ENCODE results near the gene SGCD. TPM values are rescaled to one million over a fixed set of nuclear protein-coding genes. Genes with fewer than 3 reads are reported as not detected.

SGCD gene
- polyA plus RNA-seq, 1 of the 3 experiments (the other 2 are of a cell fraction) = 0.87 TPM

- no peak for TF ChIP-seq ZBTB33 (IDR thresholded peaks at IDR 0.05; ENCODE audit: borderline replicate concordance, low read depth)
Observed at GRCh38 chr5:156375895-156376495, 49.0 kb downstream of the SGCD start (continued).

GRCh38 chr5:156376751-156377150 is 49.8 kb downstream of the SGCD start:
- no peaks in the 10 kb centered on the region for H3K27me3 ChIP-seq (ENCODE audit: insufficient read depth)
- no peak overlapping the region for H3K27ac ChIP-seq (ENCODE audit: low read depth in 2 of 2, low read length in 1 of 2)
- H4K20me1 ChIP-seq (ENCODE audit: insufficient read depth) = no peaks in the 10 kb centered on the region
- no peaks in the 10 kb centered on the region for H3K9me3 ChIP-seq
- H3K4me3 ChIP-seq (ENCODE audit: low read depth in 2 of 2, low read length in 1 of 2) = no peak overlapping the region
- POLR2A ChIA-PET = no interaction called here
- no peak overlapping the region for H3K4me2 ChIP-seq
- no peak overlapping the region for H3K9ac ChIP-seq
- H3K9me2 ChIP-seq = no peaks in the 10 kb centered on the region
- TF ChIP-seq RAD21 (IDR thresholded peaks at IDR 0.05; ENCODE audit: low read length) (no peak), REST (IDR thresholded peaks at IDR 0.05; ENCODE audit: low read depth, low read length) (no peak), FOSL2 (IDR thresholded peaks at IDR 0.05; ENCODE audit: borderline replicate concordance, low read depth) (no peak), MXI1 (IDR thresholded peaks at IDR 0.05; ENCODE audit: low read depth, low read length) (no peak), CHD2 (IDR thresholded peaks at IDR 0.05; ENCODE audit: low read length, partially characterized antibody) (no peak), ZBTB33 (IDR thresholded peaks at IDR 0.05; ENCODE audit: borderline replicate concordance, low read depth) (no peak), TCF12 (IDR thresholded peaks at IDR 0.05) (no peak), PBX3 (IDR thresholded peaks at IDR 0.05) (no peak), MAX (IDR thresholded peaks at IDR 0.05; ENCODE audit: low read depth) (no peak), SIN3A (IDR thresholded peaks at IDR 0.05; ENCODE audit: borderline replicate concordance, low read depth, low read length) (no peak)
- H3K4me1 ChIP-seq (ENCODE audit: control insufficient read depth in 1 of 2, insufficient read depth in 2 of 2, low read depth in 1 of 2, low read length in 1 of 2) = no peaks in the 10 kb centered on the region
- H3F3A ChIP-seq (replicated peaks; ENCODE audit: insufficient read depth) = no peaks in the 10 kb centered on the region
- H2AFZ ChIP-seq (ENCODE audit: low read depth) = no peak overlapping the region
- no peak for DNase-seq
- no peaks in the 10 kb centered on the region for H3K36me3 ChIP-seq (replicated peaks in 1 of 2; ENCODE audit: control insufficient read depth in 1 of 2, insufficient read depth in 2 of 2, low read length in 1 of 2)
- CTCF ChIA-PET = no interaction called here
- no peaks in the 10 kb centered on the region for H3K79me2 ChIP-seq (ENCODE audit: insufficient read depth)

Data from SK-N-SH (cell line).